Karpas-422 (cell line): ENCODE data around the gene GALNS. TPM values are rescaled to one million over a fixed set of nuclear protein-coding genes. Genes with fewer than 3 reads are reported as not detected.
"Not testable (repeated sequence)": the region's sequence is repeated elsewhere in the genome, so short reads cannot be mapped to it uniquely, and the experiment has no call there.

Experiments
- DNase-seq: peaks from one replicate; pipeline ENCODE4 v3.0.0-alpha.2; 2015
- H2AFZ ChIP-seq: fragments of 200-600 bp; sonication (generic); 2 replicates; pipeline ENCODE4 v1.6.1; 2014; ENCODE audit warnings: antibody characterized with exemption, low read length, mixed read lengths
- H3K27ac ChIP-seq: fragments of 200-600 bp; sonication (generic); 2 replicates; pipeline ENCODE4 v1.5.1; 2014; ENCODE audit warnings: mild to moderate bottlenecking, low read length, moderate library complexity
- H3K27me3 ChIP-seq: fragments of 200-600 bp; sonication (generic); 2 replicates; pipeline ENCODE4 v1.6.1; 2014; ENCODE audit warnings: low read length, mixed read lengths
- H3K36me3 ChIP-seq: fragments of 200-600 bp; sonication (generic); 2 replicates; pipeline ENCODE4 v1.6.1; 2014; ENCODE audit warnings: low read length, mixed read lengths; ENCODE audit not compliant: insufficient read depth
- H3K4me1 ChIP-seq: fragments of 200-600 bp; sonication (generic); 2 replicates; pipeline ENCODE4 v1.6.1; 2014; ENCODE audit warnings: mild to moderate bottlenecking, low read length, mixed read lengths
- H3K4me2 ChIP-seq: fragments of 200-600 bp; sonication (generic); 2 replicates; pipeline ENCODE4 v1.6.1; 2014; ENCODE audit warnings: low read length, low read depth, mild to moderate bottlenecking; ENCODE audit not compliant: poor library complexity, severe bottlenecking
- H3K4me3 ChIP-seq: fragments of 200-600 bp; sonication (generic); 2 replicates; pipeline ENCODE4 v1.5.1; 2014; ENCODE audit warnings: mild to moderate bottlenecking, antibody characterized with exemption, low read length, mixed read lengths
- H3K79me2 ChIP-seq: fragments of 200-600 bp; sonication (generic); 2 replicates; pipeline ENCODE4 v1.6.1; 2014; ENCODE audit warnings: mild to moderate bottlenecking, low read length, mixed read lengths
- H3K9ac ChIP-seq: fragments of 200-600 bp; sonication (generic); 2 replicates; pipeline ENCODE4 v1.6.0; 2014; ENCODE audit warnings: low read length
- H3K9me2 ChIP-seq: fragments of 200-600 bp; sonication (generic), shearing (Covaris generic); replicated peaks from 2 replicates; pipeline ENCODE4 v1.6.0; 2014; ENCODE audit warnings: mild to moderate bottlenecking, low read length, moderate library complexity; ENCODE audit not compliant: insufficient read depth
- H3K9me3 ChIP-seq: fragments of 300-700, 200-600 bp; sonication (generic); 2 replicates; pipeline ENCODE4 v1.6.1; 2014; ENCODE audit warnings: low read length, mixed read lengths
- H4K20me1 ChIP-seq: fragments of 200-600 bp; sonication (generic); 2 replicates; pipeline ENCODE4 v1.6.1; 2014; ENCODE audit warnings: mild to moderate bottlenecking, antibody characterized with exemption, low read length, low read depth; ENCODE audit not compliant: insufficient read depth
- total RNA-seq: library from RNA; depleted of rRNA; stranded (reverse); fragments of >200 nt; shearing (Covaris generic); gene quantifications from 2 replicates; pipeline ENCODE4 v1.2.3, GENCODE V29; 2014; ENCODE audit warnings: low replicate concordance

The GALNS gene
- total RNA-seq, 1 experiment from 2014 or later = 26.8 TPM

DNA sequence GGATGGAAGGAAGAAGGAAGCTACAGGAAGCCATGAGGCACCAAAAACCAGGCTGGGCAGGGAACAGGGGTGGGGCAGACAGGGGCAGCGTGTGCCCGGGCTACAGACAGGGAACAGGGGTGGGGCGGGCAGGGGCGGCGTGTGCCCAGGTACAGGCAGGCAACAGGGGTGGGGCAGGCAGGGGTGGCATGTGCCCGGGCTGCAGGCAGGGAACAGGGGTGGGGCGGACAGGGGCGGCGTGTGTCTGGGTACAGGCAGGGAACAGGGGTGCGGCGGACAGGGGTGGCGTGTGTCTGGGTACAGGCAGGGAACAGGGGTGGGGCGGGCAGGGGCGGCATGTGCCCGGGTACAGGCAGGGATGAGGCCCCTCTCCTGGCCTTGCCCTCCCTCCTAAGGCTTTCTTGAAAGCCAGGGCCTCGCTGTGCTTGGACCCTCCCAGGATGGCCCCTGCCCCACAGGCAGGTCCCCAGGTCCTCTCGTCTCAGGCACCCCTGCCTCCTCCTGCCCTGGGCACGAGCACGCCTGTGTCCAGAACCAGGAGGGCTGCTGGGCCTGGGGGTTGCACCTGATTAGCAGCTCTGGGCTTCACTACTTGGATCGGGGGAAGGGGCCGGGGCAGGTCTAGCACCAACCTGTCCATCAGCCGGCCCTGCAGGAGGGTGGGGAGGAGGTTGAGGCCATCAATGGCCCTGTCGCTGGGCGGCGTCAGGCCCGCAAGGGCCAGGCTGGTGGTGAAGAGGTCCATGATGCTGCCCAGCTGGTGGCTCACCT lies 30.5 kb downstream of the GALNS start:
- Histone ChIP-seq H3K36me3 (no peaks in the 10 kb centered on the region), H3K9me3 (no peaks in the 10 kb centered on the region), H3K9me2 (no peaks in the 10 kb centered on the region), H4K20me1 (no peaks in the 10 kb centered on the region), H3K4me1 (no peaks in the 10 kb centered on the region), H3K9ac (no peak overlapping the region), H3K27me3 (no peaks in the 10 kb centered on the region), H3K4me3 (no peak overlapping the region), H3K4me2 (no peak overlapping the region), H2AFZ (no peak overlapping the region), H3K79me2 (no peaks in the 10 kb centered on the region), H3K27ac (no peak overlapping the region)
- DNase-seq = no peak

DNA sequence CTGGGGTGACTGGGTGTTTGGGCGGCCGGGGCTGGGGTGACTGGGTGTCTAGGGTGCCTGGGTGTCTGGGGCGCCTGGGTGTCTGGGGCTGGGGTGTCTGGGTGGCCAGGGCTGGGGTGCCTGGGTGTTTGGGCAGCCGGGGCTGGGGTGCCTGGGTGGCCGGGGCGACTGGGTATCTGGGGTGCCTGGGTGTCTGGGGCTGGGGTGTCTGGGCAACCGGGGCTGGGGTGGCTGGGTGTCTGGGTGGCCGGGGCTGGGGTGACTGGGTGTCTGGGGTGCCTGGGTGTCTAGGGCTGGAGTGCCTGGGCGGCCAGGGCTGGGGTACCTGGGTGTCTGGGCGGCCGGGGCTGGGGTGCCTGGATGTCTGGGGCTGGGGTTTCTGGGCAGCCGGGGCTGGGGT lies 31.6 kb downstream of the GALNS start:
- Histone ChIP-seq H3K4me1 (no peaks in the 10 kb centered on the region), H3K9me2 (no peaks in the 10 kb centered on the region), H3K36me3 (no peaks in the 10 kb centered on the region), H3K4me3 (no peak overlapping the region), H3K27me3 (no peaks in the 10 kb centered on the region), H3K9me3 (no peaks in the 10 kb centered on the region), H4K20me1 (no peaks in the 10 kb centered on the region), H3K79me2 (no peaks in the 10 kb centered on the region), H3K4me2 (no peak overlapping the region), H2AFZ (no peak overlapping the region), H3K27ac (no peak overlapping the region), H3K9ac (no peak overlapping the region)
- DNase-seq = no peak

DNA sequence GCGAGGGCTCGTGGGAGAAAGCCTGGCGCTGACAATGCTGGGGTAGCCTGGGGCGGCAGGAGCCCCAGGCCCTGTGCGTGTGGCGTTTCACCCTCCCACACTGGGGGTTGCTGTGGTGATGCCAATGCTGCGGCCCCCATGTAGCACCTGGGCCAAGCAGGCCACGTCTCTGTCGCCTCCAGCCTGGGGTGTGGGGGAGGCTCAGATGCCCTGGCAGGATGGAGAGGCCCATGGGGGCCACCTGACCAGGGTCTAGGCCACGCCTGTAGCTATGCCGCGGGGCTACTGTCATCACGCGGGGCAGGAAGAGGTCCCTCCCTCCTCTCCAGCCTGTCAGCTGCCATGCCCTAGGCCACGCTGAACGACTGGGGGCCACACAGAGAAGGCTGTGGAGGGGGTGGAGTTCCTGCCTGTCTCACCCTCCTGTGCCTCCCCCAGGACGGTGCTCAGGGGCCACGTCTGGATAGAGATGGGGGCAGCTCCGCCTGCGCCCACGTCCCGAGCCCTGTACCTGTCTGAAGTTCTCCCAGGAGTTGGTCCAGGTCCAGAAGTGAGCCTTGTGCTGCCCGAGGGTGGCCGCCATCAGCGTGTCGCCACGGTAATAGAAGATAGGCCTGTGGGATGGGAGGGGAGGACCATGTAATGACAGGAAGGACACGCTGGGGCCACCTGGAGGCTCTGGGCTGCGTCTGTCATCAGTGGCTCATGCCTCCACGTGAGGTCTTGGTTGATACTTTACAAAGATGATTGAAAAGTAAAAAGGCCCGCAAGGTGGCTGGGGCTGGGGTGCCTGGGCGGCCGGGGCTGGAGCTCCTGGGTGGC lies 32.3 kb downstream of the GALNS start:
- no peaks in the 10 kb centered on the region for H3K4me1 ChIP-seq
- H3K27me3 ChIP-seq = no peaks in the 10 kb centered on the region
- no peak overlapping the region for H3K4me2 ChIP-seq
- H3K9me2 ChIP-seq = no peaks in the 10 kb centered on the region
- H2AFZ ChIP-seq = no peak overlapping the region
- DNase-seq = no peak
- H3K4me3 ChIP-seq = no peak overlapping the region
- H4K20me1 ChIP-seq = no peaks in the 10 kb centered on the region
- no peaks in the 10 kb centered on the region for H3K79me2 ChIP-seq
- no peaks in the 10 kb centered on the region for H3K36me3 ChIP-seq
- H3K9ac ChIP-seq = no peak overlapping the region
- no peak overlapping the region for H3K27ac ChIP-seq
- no peaks in the 10 kb centered on the region for H3K9me3 ChIP-seq

DNA sequence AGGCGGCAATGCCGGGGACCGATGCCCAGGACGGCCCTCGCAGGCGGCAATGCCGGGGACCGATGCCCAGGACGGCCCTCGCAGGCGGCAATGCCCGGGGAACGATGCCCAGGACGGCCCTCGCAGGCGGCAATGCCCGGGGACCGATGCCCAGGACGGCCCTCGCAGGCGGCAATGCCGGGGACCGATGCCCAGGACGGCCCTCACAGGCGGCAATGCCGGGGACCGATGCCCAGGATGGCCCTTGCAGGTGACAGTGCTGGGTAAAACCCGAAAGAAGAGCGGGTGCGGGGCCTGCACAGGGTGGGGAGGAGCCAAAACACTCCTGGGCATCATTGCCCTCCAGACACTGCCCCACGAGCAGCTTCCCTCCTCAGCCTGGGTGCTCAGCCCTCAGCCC lies 33.1 kb downstream of the GALNS start:
- not testable (repeated sequence) for H3K9me2 ChIP-seq, H2AFZ ChIP-seq, H3K79me2 ChIP-seq, H4K20me1 ChIP-seq, H3K9me3 ChIP-seq, H3K4me1 ChIP-seq, H3K36me3 ChIP-seq, H3K4me2 ChIP-seq, DNase-seq, H3K27me3 ChIP-seq, H3K27ac ChIP-seq, H3K9ac ChIP-seq, H3K4me3 ChIP-seq

DNA sequence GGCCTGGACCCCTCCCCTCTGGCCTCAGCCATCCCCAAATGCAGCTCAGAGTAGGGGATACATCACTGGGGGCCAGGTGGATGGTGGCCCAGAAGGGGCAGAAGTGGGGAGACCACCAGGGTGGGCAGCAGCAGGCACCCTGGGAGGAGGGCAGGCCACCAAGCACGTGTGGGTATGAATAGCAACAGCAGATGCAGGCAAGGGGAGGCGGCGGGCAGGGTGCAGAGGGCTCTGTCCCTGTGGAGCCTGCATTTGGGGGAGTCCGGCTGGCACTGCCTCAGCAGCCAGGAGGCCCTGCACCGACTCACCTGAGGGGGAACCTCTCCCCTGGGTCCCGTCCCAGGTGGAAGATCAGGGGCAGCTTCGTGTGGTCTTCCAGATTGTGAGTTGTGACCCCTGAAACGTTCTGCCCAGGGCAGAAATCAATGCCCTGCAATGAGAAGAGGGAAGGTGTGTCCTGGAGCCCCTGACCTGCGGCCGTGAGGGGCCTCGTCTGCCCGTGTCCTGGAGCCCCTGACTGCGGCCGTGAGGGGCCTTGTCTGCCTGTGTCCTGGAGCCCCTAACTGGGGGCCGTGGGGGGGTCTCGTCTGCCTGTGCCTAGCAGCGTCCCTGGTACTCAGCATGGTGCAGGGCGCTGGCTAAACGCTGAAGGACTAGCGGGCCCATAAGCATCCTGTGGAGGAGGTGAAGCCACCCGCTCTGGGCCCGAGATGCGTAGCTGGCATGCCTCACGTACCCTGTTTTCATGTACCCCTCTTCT lies 34.3 kb downstream of the GALNS start:
- H3K4me2 ChIP-seq = no peak overlapping the region
- DNase-seq = no peak
- no peak overlapping the region for H3K4me3 ChIP-seq
- no peaks in the 10 kb centered on the region for H3K9me3 ChIP-seq
- H3K27me3 ChIP-seq = no peaks in the 10 kb centered on the region
- no peak overlapping the region for H3K9ac ChIP-seq
- H3K4me1 ChIP-seq = no peaks in the 10 kb centered on the region
- no peaks in the 10 kb centered on the region for H3K79me2 ChIP-seq
- H3K9me2 ChIP-seq = no peaks in the 10 kb centered on the region
- H2AFZ ChIP-seq = no peak overlapping the region
- no peaks in the 10 kb centered on the region for H4K20me1 ChIP-seq
- H3K36me3 ChIP-seq = no peaks in the 10 kb centered on the region
- H3K27ac ChIP-seq = no peak overlapping the region

DNA sequence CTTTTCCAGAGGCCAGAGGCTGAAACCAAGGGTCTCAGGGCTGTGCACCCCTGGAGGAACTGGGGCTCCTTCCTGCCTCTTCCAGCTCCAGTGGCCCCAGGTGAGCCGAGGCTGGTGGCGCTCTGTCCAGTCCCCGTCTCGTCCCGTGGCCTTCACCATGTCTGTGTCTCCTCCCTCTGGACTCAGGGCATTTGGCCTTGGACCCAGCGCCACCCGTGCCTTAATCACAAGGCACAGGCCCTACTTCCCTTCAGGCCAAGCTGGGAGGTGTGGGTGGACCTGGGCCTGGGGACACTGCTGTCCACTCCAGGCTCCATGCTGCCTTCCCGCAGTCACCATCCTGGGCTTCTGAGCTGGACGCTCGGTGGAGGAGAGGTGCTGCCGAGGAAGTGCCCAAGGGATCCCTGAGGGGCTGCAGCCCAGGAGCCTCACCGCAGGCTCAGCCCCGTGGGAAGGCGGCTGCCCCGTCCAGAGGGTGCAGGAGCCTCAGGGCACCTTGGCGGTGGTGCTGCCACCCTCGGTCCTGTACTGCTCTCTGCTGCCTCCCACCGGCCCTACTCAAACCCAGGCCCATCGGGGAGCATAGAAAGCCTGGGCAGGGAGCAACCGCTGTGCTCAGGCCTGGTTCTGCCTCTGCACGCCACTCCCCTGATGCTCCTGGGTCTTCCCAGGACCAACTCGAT lies 35.4 kb downstream of the GALNS start:
- no peaks in the 10 kb centered on the region for H3K9me2 ChIP-seq
- H3K9me3 ChIP-seq = no peaks in the 10 kb centered on the region
- no peaks in the 10 kb centered on the region for H4K20me1 ChIP-seq
- H3K27me3 ChIP-seq = no peaks in the 10 kb centered on the region
- DNase-seq = peak; percentile 69
- H3K27ac ChIP-seq = no peak overlapping the region
- H3K36me3 ChIP-seq = no peaks in the 10 kb centered on the region
- no peaks in the 10 kb centered on the region for H3K79me2 ChIP-seq
- no peak overlapping the region for H3K4me3 ChIP-seq
- H3K9ac ChIP-seq = no peak overlapping the region
- H3K4me2 ChIP-seq = no peak overlapping the region
- H3K4me1 ChIP-seq = no peaks in the 10 kb centered on the region
- no peak overlapping the region for H2AFZ ChIP-seq

DNA sequence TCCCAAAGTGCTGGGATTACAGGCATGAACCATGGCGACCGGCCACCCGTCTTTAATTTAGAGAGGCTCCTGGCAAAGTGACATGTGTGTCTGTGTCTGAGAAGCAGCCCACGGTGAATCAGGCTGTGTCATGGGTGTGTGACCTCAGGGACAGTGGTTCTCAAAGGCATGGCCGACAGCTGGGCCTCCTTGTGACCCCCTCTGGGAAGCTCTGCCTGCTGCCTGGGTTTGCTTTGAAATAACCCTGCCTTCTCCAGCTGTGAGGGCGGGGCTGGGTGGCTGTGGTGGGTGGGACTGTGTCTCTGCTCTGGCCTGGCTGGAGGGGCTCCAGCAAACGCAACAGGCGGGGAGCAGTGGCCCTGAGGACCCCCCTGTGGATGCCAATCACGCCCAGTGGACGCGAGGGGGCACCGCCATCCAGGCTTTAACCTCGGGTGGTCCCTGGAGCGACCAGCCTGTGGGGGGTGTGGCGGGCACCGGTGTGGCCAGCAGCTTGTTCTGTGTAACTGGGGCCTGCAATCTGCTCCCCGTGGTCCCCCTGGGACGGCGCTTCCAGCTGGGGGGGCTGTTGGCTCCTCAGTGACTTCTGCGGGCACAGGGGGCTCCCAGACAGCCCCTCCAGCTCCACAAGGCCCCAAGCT lies 36.2 kb downstream of the GALNS start:
- Histone ChIP-seq H3K27me3 (no peaks in the 10 kb centered on the region), H3K4me1 (no peaks in the 10 kb centered on the region), H3K4me3 (no peak overlapping the region), H3K27ac (no peak overlapping the region), H3K9ac (no peak overlapping the region), H3K9me3 (no peaks in the 10 kb centered on the region), H3K36me3 (no peaks in the 10 kb centered on the region), H4K20me1 (no peaks in the 10 kb centered on the region), H3K4me2 (no peak overlapping the region), H2AFZ (no peak overlapping the region), H3K79me2 (no peaks in the 10 kb centered on the region), H3K9me2 (no peaks in the 10 kb centered on the region)
- DNase-seq = no peak
